Neural progenitor cell (in vitro differentiated cells): ENCODE measurements around the gene NPC1. TPM values are rescaled to one million over a fixed set of nuclear protein-coding genes. Genes with fewer than 3 reads are reported as not detected.
A peak's percentile ranks its signal among the peaks of the same experiment; 100 is the strongest.

Experiments used
- DNase-seq: peaks from one replicate; pipeline ENCODE4 v3.0.0-alpha.2; 2016; ENCODE audit warnings: low spot score
- H2AFZ ChIP-seq: fragments of 200-600 bp; sonication (generic); replicated peaks from 2 replicates; pipeline ENCODE4 v1.6.1; 2016; ENCODE audit warnings: antibody characterized with exemption
- H3F3A ChIP-seq: fragments of 200-600 bp; sonication (generic); 2 replicates; pipeline ENCODE4 v1.6.1; 2016; ENCODE audit warnings: antibody characterized with exemption, low read depth
- H3K27ac ChIP-seq: fragments of 200-600 bp; sonication (generic); 2 replicates; pipeline ENCODE4 v1.5.1; 2016; ENCODE audit warnings: mild to moderate bottlenecking
- H3K27me3 ChIP-seq: fragments of 200-600 bp; sonication (generic); 2 replicates; pipeline ENCODE4 v1.6.1; 2016; ENCODE audit warnings: mild to moderate bottlenecking, moderate library complexity
- H3K36me3 ChIP-seq: fragments of 200-600 bp; sonication (generic); 2 replicates; pipeline ENCODE4 v1.5.1; 2016
- H3K4me1 ChIP-seq: fragments of 200-600 bp; sonication (generic); 2 replicates; pipeline ENCODE4 v1.6.1; 2016; ENCODE audit warnings: mixed run types
- H3K4me2 ChIP-seq: fragments of 200-600 bp; sonication (generic); 2 replicates; pipeline ENCODE4 v1.6.1; 2016
- H3K4me3 ChIP-seq: fragments of 200-600 bp; sonication (generic); 2 replicates; pipeline ENCODE4 v1.5.1; 2016
- H3K79me2 ChIP-seq: fragments of 200-600 bp; sonication (generic); 2 replicates; pipeline ENCODE4 v1.6.1; 2016; ENCODE audit warnings: low read depth
- H3K9ac ChIP-seq: fragments of 200-600 bp; sonication (generic); 2 replicates; pipeline ENCODE4 v1.6.1; 2016
- H3K9me3 ChIP-seq: fragments of 200-600 bp; sonication (generic); 2 replicates; pipeline ENCODE4 v1.5.1; 2016; ENCODE audit warnings: low read depth
- H4K20me1 ChIP-seq: fragments of 200-600 bp; sonication (generic); 2 replicates; pipeline ENCODE4 v1.6.1; 2016; ENCODE audit warnings: low read depth
- H3K27ac Mint-ChIP-seq: 3 replicates; pipeline ENCODE4 v1.8.0; 2021; ENCODE audit warnings: mixed read lengths
- H3K27me3 Mint-ChIP-seq: 2 replicates; pipeline ENCODE4 v1.8.0; 2022; ENCODE audit warnings: low read depth, mild to moderate bottlenecking, inconsistent platforms, moderate library complexity, mixed read lengths; ENCODE audit not compliant: insufficient read depth
- H3K36me3 Mint-ChIP-seq: 3 replicates; pipeline ENCODE4 v1.8.0; 2021; ENCODE audit warnings: mixed read lengths
- H3K4me1 Mint-ChIP-seq: 3 replicates; pipeline ENCODE4 v1.8.0; 2021; ENCODE audit warnings: mixed read lengths
- H3K4me3 Mint-ChIP-seq: 3 replicates; pipeline ENCODE4 v1.8.0; 2021; ENCODE audit warnings: mild to moderate bottlenecking, moderate library complexity, mixed read lengths
- H3K9me3 Mint-ChIP-seq: 3 replicates; pipeline ENCODE4 v1.8.0; 2020; ENCODE audit warnings: mixed read lengths
- EZH2 ChIP-seq: fragments of 200-600 bp; sonication (generic); IDR thresholded peaks from 2 replicates; pipeline ENCODE4 v1.6.1; 2017; ENCODE audit warnings: antibody characterized with exemption, mild to moderate bottlenecking, moderate library complexity
- EZH2phosphoT487 ChIP-seq: fragments of 200-600 bp; sonication (generic); IDR thresholded peaks from 2 replicates; pipeline ENCODE4 v1.6.1; 2017; ENCODE audit warnings: antibody characterized with exemption
- total RNA-seq: library from RNA; depleted of rRNA; stranded (reverse); fragments of >200 nt; gene quantifications from 2 replicates; pipeline ENCODE4 v1.2.3, GENCODE V29; 2015; ENCODE audit warnings: low replicate concordance
- TF ChIP-seq, protein P1 (sequence below): fragments of 200-600 bp; sonication (generic); IDR thresholded peaks from 2 replicates; pipeline ENCODE4 v1.5.1; 2017; ENCODE audit warnings: antibody characterized with exemption, mild to moderate bottlenecking

NPC1 gene
- total RNA-seq, 1 donor from 2014 or later = 20.9 TPM

- no peak for DNase-seq
- H3K4me3 Mint-ChIP-seq = no peak overlapping the region
- no peaks in the 10 kb centered on the region for H3K27me3 Mint-ChIP-seq
- Histone ChIP-seq H3K9me3 (no peaks in the 10 kb centered on the region), H3K4me3 (no peak overlapping the region), H3K9ac (no peak overlapping the region), H3K4me2 (no peak overlapping the region), H3K79me2 (no peaks in the 10 kb centered on the region), H3K27me3 (no peaks in the 10 kb centered on the region), H3F3A (peaks cover 3% of the 10 kb centered on the region), H4K20me1 (no peaks in the 10 kb centered on the region), H2AFZ (no peak overlapping the region), H3K27ac (no peak overlapping the region), H3K36me3 (no peaks in the 10 kb centered on the region), H3K4me1 (no peaks in the 10 kb centered on the region)
- no peaks in the 10 kb centered on the region for H3K9me3 Mint-ChIP-seq
- no peak overlapping the region for H3K27ac Mint-ChIP-seq
- H3K4me1 Mint-ChIP-seq = no peaks in the 10 kb centered on the region
- peaks cover 45% of the 10 kb centered on the region for H3K36me3 Mint-ChIP-seq
- no peak for TF ChIP-seq EZH2phosphoT487
- no peak for TF ChIP-seq EZH2
- TF ChIP-seq, protein P1, sequence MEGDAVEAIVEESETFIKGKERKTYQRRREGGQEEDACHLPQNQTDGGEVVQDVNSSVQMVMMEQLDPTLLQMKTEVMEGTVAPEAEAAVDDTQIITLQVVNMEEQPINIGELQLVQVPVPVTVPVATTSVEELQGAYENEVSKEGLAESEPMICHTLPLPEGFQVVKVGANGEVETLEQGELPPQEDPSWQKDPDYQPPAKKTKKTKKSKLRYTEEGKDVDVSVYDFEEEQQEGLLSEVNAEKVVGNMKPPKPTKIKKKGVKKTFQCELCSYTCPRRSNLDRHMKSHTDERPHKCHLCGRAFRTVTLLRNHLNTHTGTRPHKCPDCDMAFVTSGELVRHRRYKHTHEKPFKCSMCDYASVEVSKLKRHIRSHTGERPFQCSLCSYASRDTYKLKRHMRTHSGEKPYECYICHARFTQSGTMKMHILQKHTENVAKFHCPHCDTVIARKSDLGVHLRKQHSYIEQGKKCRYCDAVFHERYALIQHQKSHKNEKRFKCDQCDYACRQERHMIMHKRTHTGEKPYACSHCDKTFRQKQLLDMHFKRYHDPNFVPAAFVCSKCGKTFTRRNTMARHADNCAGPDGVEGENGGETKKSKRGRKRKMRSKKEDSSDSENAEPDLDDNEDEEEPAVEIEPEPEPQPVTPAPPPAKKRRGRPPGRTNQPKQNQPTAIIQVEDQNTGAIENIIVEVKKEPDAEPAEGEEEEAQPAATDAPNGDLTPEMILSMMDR = no peak
Measured at GRCh38 chr18:23534276-23534675, 52.0 kb downstream of the NPC1 start.

DNA sequence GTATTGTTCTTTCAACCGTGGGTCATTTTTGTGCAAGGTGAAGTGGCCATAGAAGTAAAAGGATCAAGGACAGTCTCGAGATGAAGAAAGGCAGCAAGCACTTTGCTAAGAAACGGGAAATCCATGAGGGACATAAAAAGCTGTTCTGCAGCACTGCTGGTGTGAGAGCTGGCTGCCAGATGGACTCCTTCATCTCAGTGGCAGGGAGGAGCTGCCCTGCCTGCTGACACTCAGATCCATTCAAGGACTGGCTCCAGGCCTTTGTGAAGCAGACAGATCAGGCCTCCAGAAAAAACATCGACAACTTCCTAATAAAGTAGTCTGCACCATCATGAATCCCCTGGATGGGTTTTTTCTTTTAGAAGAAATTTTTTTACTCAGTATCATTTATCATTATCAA is 53.5 kb downstream of the NPC1 start:
- H3K79me2 ChIP-seq = no peaks in the 10 kb centered on the region
- H3K9me3 ChIP-seq = no peaks in the 10 kb centered on the region
- H3K27ac ChIP-seq = no peak overlapping the region
- H3K4me1 ChIP-seq = no peaks in the 10 kb centered on the region
- peaks cover 40% of the 10 kb centered on the region for H3K36me3 Mint-ChIP-seq
- H2AFZ ChIP-seq = no peak overlapping the region
- H4K20me1 ChIP-seq = no peaks in the 10 kb centered on the region
- peaks cover 3% of the 10 kb centered on the region for H3F3A ChIP-seq
- no peaks in the 10 kb centered on the region for H3K36me3 ChIP-seq
- TF ChIP-seq EZH2phosphoT487 = no peak
- TF ChIP-seq EZH2 = no peak
- TF ChIP-seq, protein P1 = no peak
- no peak overlapping the region for H3K9ac ChIP-seq
- no peak overlapping the region for H3K27ac Mint-ChIP-seq
- H3K4me3 Mint-ChIP-seq = no peak overlapping the region
- H3K4me2 ChIP-seq = no peak overlapping the region
- H3K9me3 Mint-ChIP-seq = no peaks in the 10 kb centered on the region
- no peak for DNase-seq
- no peaks in the 10 kb centered on the region for H3K4me1 Mint-ChIP-seq
- no peaks in the 10 kb centered on the region for H3K27me3 Mint-ChIP-seq
- H3K4me3 ChIP-seq = no peak overlapping the region
- no peaks in the 10 kb centered on the region for H3K27me3 ChIP-seq

GRCh38 chr18:23531912-23532311 is 54.4 kb downstream of the NPC1 start:
- no peak for DNase-seq
- Histone ChIP-seq H3K27me3 (no peaks in the 10 kb centered on the region), H4K20me1 (no peaks in the 10 kb centered on the region), H3K4me3 (no peak overlapping the region), H3K4me2 (no peak overlapping the region), H3K9ac (no peak overlapping the region), H3K9me3 (no peaks in the 10 kb centered on the region), H2AFZ (no peak overlapping the region), H3K4me1 (no peaks in the 10 kb centered on the region), H3F3A (peaks cover 3% of the 10 kb centered on the region), H3K36me3 (no peaks in the 10 kb centered on the region), H3K27ac (no peak overlapping the region), H3K79me2 (no peaks in the 10 kb centered on the region)
- Mint-ChIP-seq H3K36me3 (peaks cover 34% of the 10 kb centered on the region), H3K4me1 (no peaks in the 10 kb centered on the region), H3K4me3 (no peak overlapping the region), H3K27me3 (no peaks in the 10 kb centered on the region), H3K27ac (peak overlapping the region; percentile 33), H3K9me3 (no peaks in the 10 kb centered on the region)
- TF ChIP-seq EZH2 (no peak), EZH2phosphoT487 (no peak)
- TF ChIP-seq, protein P1 = no peak
